H9 (cell line): ENCODE results near the gene OR10H1. TPM values are rescaled to one million over a fixed set of nuclear protein-coding genes. Genes with fewer than 3 reads are reported as not detected.

ENCODE experiments used
- DNase-seq: peaks from one replicate; pipeline ENCODE4 v3.0.0-alpha.2; 2017
- H2AFZ ChIP-seq: one replicate; pipeline ENCODE4 v1.6.1; 2013; ENCODE audit warnings: mild to moderate bottlenecking, low read length, control low read depth, moderate library complexity
- H2AK5ac ChIP-seq: 2 replicates; pipeline ENCODE4 v1.6.1; 2013; ENCODE audit warnings: low read length, control low read depth, mixed read lengths; ENCODE audit not compliant: insufficient read length
- H2BK120ac ChIP-seq: one replicate; pipeline ENCODE4 v1.6.1; 2013; ENCODE audit warnings: low read depth, mild to moderate bottlenecking, low read length, control low read depth, inconsistent platforms; ENCODE audit not compliant: poor library complexity, severe bottlenecking
- H2BK12ac ChIP-seq: 2 replicates; pipeline ENCODE4 v1.6.1; 2013; ENCODE audit warnings: low read length, control low read depth, mixed read lengths, low read depth; ENCODE audit not compliant: insufficient read length
- H2BK15ac ChIP-seq: 2 replicates; pipeline ENCODE4 v1.6.1; 2013; ENCODE audit warnings: low read depth, low read length, control low read depth
- H2BK20ac ChIP-seq: one replicate; pipeline ENCODE4 v1.6.1; 2013; ENCODE audit warnings: low read depth, mild to moderate bottlenecking, low read length, control low read depth, inconsistent platforms; ENCODE audit not compliant: poor library complexity, severe bottlenecking
- H2BK5ac ChIP-seq: 2 replicates; pipeline ENCODE4 v1.6.1; 2013; ENCODE audit warnings: low read length, control low read depth, mixed read lengths; ENCODE audit not compliant: insufficient read length
- H3K14ac ChIP-seq: 2 replicates; pipeline ENCODE4 v1.6.1; 2013; ENCODE audit warnings: low read length, control low read depth; ENCODE audit not compliant: insufficient read depth
- H3K18ac ChIP-seq: 2 replicates; pipeline ENCODE4 v1.6.1; 2013; ENCODE audit warnings: low read depth, mild to moderate bottlenecking, mixed read lengths, low read length, control low read depth; ENCODE audit not compliant: insufficient read length
- H3K23ac ChIP-seq: 2 replicates; pipeline ENCODE4 v1.6.1; 2013; ENCODE audit warnings: low read length, control low read depth, mixed read lengths, low read depth; ENCODE audit not compliant: insufficient read length
- H3K23me2 ChIP-seq: 2 replicates; pipeline ENCODE4 v1.6.1; 2013; ENCODE audit warnings: low read depth, mild to moderate bottlenecking, mixed read lengths, low read length, control low read depth; ENCODE audit not compliant: insufficient read length, poor library complexity, severe bottlenecking
- H3K27ac ChIP-seq: 2 replicates; pipeline ENCODE4 v1.5.1; 2013; ENCODE audit warnings: low read length, control low read depth, mixed read lengths, low read depth; ENCODE audit not compliant: insufficient read length
- H3K27me3 ChIP-seq: 2 replicates; pipeline ENCODE4 v1.6.1; 2013; ENCODE audit warnings: low read length, control low read depth, inconsistent platforms; ENCODE audit not compliant: insufficient read depth
- H3K4ac ChIP-seq: 2 replicates; pipeline ENCODE4 v1.6.1; 2013; ENCODE audit warnings: low read depth, mild to moderate bottlenecking, control low read depth, inconsistent platforms, low read length, moderate library complexity
- H3K4me1 ChIP-seq: 2 replicates; pipeline ENCODE4 v1.6.1; 2013; ENCODE audit warnings: low read length, control low read depth, inconsistent platforms; ENCODE audit not compliant: insufficient read depth
- H3K4me2 ChIP-seq: 2 replicates; pipeline ENCODE4 v1.6.1; 2013; ENCODE audit warnings: low read length, control low read depth, mixed read lengths; ENCODE audit not compliant: insufficient read length, insufficient read depth
- H3K56ac ChIP-seq: 2 replicates; pipeline ENCODE4 v1.6.1; 2013; ENCODE audit warnings: low read depth, mild to moderate bottlenecking, mixed read lengths, low read length, control low read depth; ENCODE audit not compliant: insufficient read length
- H3K79me1 ChIP-seq: 2 replicates; pipeline ENCODE4 v1.6.1; 2013; ENCODE audit warnings: low read depth, mild to moderate bottlenecking, moderate library complexity, low read length, control low read depth, inconsistent platforms; ENCODE audit not compliant: insufficient read depth, poor library complexity, severe bottlenecking
- H3K79me2 ChIP-seq: 2 replicates; pipeline ENCODE4 v1.6.1; 2013; ENCODE audit warnings: low read length, control low read depth, inconsistent platforms; ENCODE audit not compliant: insufficient read depth
- H3K9ac ChIP-seq: 2 replicates; pipeline ENCODE4 v1.6.1; 2013; ENCODE audit warnings: low read length, control low read depth, mixed read lengths; ENCODE audit not compliant: insufficient read length; ENCODE audit errors: extremely low read depth
- H3K9me3 ChIP-seq: one replicate; pipeline ENCODE4 v1.6.1; 2013; ENCODE audit warnings: low read depth, low read length, inconsistent platforms; ENCODE audit not compliant: control insufficient read depth
- H3T11ph ChIP-seq: one replicate; pipeline ENCODE4 v1.6.1; 2013; ENCODE audit warnings: mild to moderate bottlenecking, low read length, control low read depth, inconsistent platforms
- H4K20me1 ChIP-seq: one replicate; pipeline ENCODE4 v1.6.1; 2013; ENCODE audit not compliant: control insufficient read depth, insufficient read length, insufficient read depth
- H4K5ac ChIP-seq: 2 replicates; pipeline ENCODE4 v1.6.1; 2013; ENCODE audit warnings: low read depth, mild to moderate bottlenecking, mixed read lengths, low read length, control low read depth; ENCODE audit not compliant: insufficient read length
- H4K8ac ChIP-seq: replicated peaks from 2 replicates; pipeline ENCODE4 v1.6.1; 2013; ENCODE audit warnings: low read length, control low read depth, mixed read lengths, low read depth; ENCODE audit not compliant: insufficient read length
- H4K91ac ChIP-seq: 2 replicates; pipeline ENCODE4 v1.6.1; 2013; ENCODE audit warnings: low read depth, mild to moderate bottlenecking, moderate library complexity, mixed read lengths, low read length, control low read depth; ENCODE audit not compliant: insufficient read length
- H3K27ac Mint-ChIP-seq, 3 experiments: 2 replicates in 2 of 3; 3 replicates in 1 of 3; pipeline ENCODE4 v1.8.0; 2020 to 2021; ENCODE audit warnings: mixed read lengths in 3 of 3, mild to moderate bottlenecking in 1 of 3, moderate library complexity in 1 of 3
- H3K27me3 Mint-ChIP-seq: 2 replicates; pipeline ENCODE4 v1.8.0; 2021; ENCODE audit warnings: low read depth, mild to moderate bottlenecking, moderate library complexity, mixed read lengths
- H3K36me3 Mint-ChIP-seq, 3 experiments: 2 replicates in 2 of 3; 3 replicates in 1 of 3; pipeline ENCODE4 v1.8.0; 2020 to 2021; ENCODE audit warnings: low read depth in 3 of 3, mixed read lengths in 3 of 3; ENCODE audit not compliant: insufficient read depth in 1 of 3
- H3K4me1 Mint-ChIP-seq, 2 experiments: 2 replicates each; pipeline ENCODE4 v1.8.0; 2020; ENCODE audit warnings: mixed read lengths in 2 of 2
- H3K4me3 Mint-ChIP-seq, 2 experiments: 2 replicates in 1 of 2; 3 replicates in 1 of 2; pipeline ENCODE4 v1.8.0; 2020 to 2021; ENCODE audit warnings: mild to moderate bottlenecking in 2 of 2, mixed read lengths in 2 of 2, moderate library complexity in 1 of 2
- H3K9me3 Mint-ChIP-seq, 2 experiments: 2 replicates in 1 of 2; 3 replicates in 1 of 2; pipeline ENCODE4 v1.8.0; 2020; ENCODE audit warnings: mild to moderate bottlenecking in 2 of 2, mixed read lengths in 2 of 2, moderate library complexity in 1 of 2
- CTCF ChIP-seq: fragments of 200-600 bp; sonication (generic); conservative IDR thresholded peaks from 3 replicates; pipeline ENCODE4 v1.8.0; 2021; ENCODE audit warnings: antibody characterized with exemption, mild to moderate bottlenecking
- WGBS: extraction: QIAGEN DNeasy Blood & Tissue Kit; methylation state at CpG from one replicate; pipeline ENCODE4 v1.1.7; 2013; ENCODE audit warnings: missing lambda C conversion rate, low lambda C conversion rate, mixed read lengths; ENCODE audit not compliant: insufficient read length; ENCODE audit errors: extremely low coverage; 5-methylcytosine and 5-hydroxymethylcytosine counted together
- total RNA-seq: library from RNA; stranded (reverse); gene quantifications from 2 replicates; pipeline ENCODE4 v1.2.1, GENCODE V29; 2021

Gene OR10H1
- total RNA-seq, 1 experiment from 2014 or later: not detected

- H3K4me2 ChIP-seq: no peak overlapping the region
- H4K91ac ChIP-seq: no peak overlapping the region
- DNase-seq: no peak
- H3K4ac ChIP-seq: no peak overlapping the region
- Mint-ChIP-seq H3K27ac (no peak overlapping the region), H3K9me3 (peaks cover 58 to 60% of the 10 kb centered on the region in 2 experiments), H3K27me3 (peaks cover 4% of the 10 kb centered on the region), H3K4me3 (no peak overlapping the region), H3K4me1 (no peaks in the 10 kb centered on the region), H3K36me3 (peaks cover 9 to 29% (median 14%) of the 10 kb centered on the region in 3 experiments)
- no peak overlapping the region for H3K27ac ChIP-seq
- H2BK20ac ChIP-seq: no peak overlapping the region
- H2BK120ac ChIP-seq: no peak overlapping the region
- H2BK5ac ChIP-seq: no peak overlapping the region
- H3K56ac ChIP-seq: no peak overlapping the region
- TF ChIP-seq CTCF: no peak
- H2AK5ac ChIP-seq: no peak overlapping the region
- H3K23me2 ChIP-seq: no peaks in the 10 kb centered on the region
- WGBS: no CpG with 5 or more reads among the region's 3 CpGs
- no peak overlapping the region for H2BK15ac ChIP-seq
- no peak overlapping the region for H4K5ac ChIP-seq
- no peaks in the 10 kb centered on the region for H4K20me1 ChIP-seq
- no peak overlapping the region for H3K9ac ChIP-seq
- H3K14ac ChIP-seq: no peak overlapping the region
- no peaks in the 10 kb centered on the region for H3K79me1 ChIP-seq
- no peak overlapping the region for H2AFZ ChIP-seq
- H3T11ph ChIP-seq: no peak overlapping the region
- peaks cover 74% of the 10 kb centered on the region for H3K9me3 ChIP-seq
- H3K23ac ChIP-seq: no peak overlapping the region
- no peaks in the 10 kb centered on the region for H3K4me1 ChIP-seq
- no peaks in the 10 kb centered on the region for H3K27me3 ChIP-seq
- H3K18ac ChIP-seq: no peak overlapping the region
- no peak overlapping the region for H2BK12ac ChIP-seq
- no peaks in the 10 kb centered on the region for H3K79me2 ChIP-seq
- H4K8ac ChIP-seq: no peak overlapping the region
Observed at GRCh38 chr19:15838351-15838750, 22.9 kb upstream of the OR10H1 start.
